ENCODE measurements around the gene TNS3.
"Not testable (repeated sequence)": the region's sequence is repeated elsewhere in the genome, so short reads cannot be mapped to it uniquely, and the experiment has no call there.

TNS3 gene

GRCh38 chr7:47591655-47592572 lies 10.0 kb upstream of the TNS3 start:
- Mint-ChIP-seq H3K27me3 (peaks cover 2% of the 10 kb centered on the region), H3K36me3 (no peaks in the 10 kb centered on the region), H3K9me3 (ENCODE audit: low read depth) (no peaks in the 10 kb centered on the region), H3K4me1 (ENCODE audit: low read depth) (no peaks in the 10 kb centered on the region), H3K4me3 (no peak overlapping the region), H3K27ac (no peak overlapping the region)

GRCh38 chr7:47591089-47591654 lies 9.3 kb upstream of the TNS3 start:
- Mint-ChIP-seq H3K4me3 (no peak overlapping the region), H3K36me3 (no peaks in the 10 kb centered on the region), H3K27ac (no peak overlapping the region), H3K27me3 (peaks cover 2% of the 10 kb centered on the region), H3K9me3 (ENCODE audit: low read depth) (no peaks in the 10 kb centered on the region), H3K4me1 (ENCODE audit: low read depth) (no peaks in the 10 kb centered on the region)

GRCh38 chr7:47590215-47590614 lies 8.3 kb upstream of the TNS3 start:
- not testable (repeated sequence) for H3K4me1 Mint-ChIP-seq (ENCODE audit: low read depth); H3K36me3 Mint-ChIP-seq; H3K9me3 Mint-ChIP-seq (ENCODE audit: low read depth); H3K27ac Mint-ChIP-seq; H3K4me3 Mint-ChIP-seq; H3K27me3 Mint-ChIP-seq

- H3K4me1 Mint-ChIP-seq (ENCODE audit: low read depth): no peaks in the 10 kb centered on the region
- H3K27ac Mint-ChIP-seq: no peak overlapping the region
- H3K9me3 Mint-ChIP-seq (ENCODE audit: low read depth): no peaks in the 10 kb centered on the region
- no peak overlapping the region for H3K4me3 Mint-ChIP-seq
- H3K36me3 Mint-ChIP-seq: no peaks in the 10 kb centered on the region
- peaks cover 5% of the 10 kb centered on the region for H3K27me3 Mint-ChIP-seq
These were observed 6.9 kb upstream of the TNS3 start for GRCh38 chr7:47588704-47589225.

- Mint-ChIP-seq H3K9me3 (ENCODE audit: low read depth) (no peaks in the 10 kb centered on the region), H3K4me1 (ENCODE audit: low read depth) (no peaks in the 10 kb centered on the region), H3K27me3 (peaks cover 10% of the 10 kb centered on the region), H3K27ac (no peak overlapping the region), H3K36me3 (no peaks in the 10 kb centered on the region), H3K4me3 (no peak overlapping the region)
These were observed 6.1 kb upstream of the TNS3 start for GRCh38 chr7:47587976-47588375.

GRCh38 chr7:47587351-47587750 lies 5.4 kb upstream of the TNS3 start:
- Mint-ChIP-seq H3K36me3 (no peaks in the 10 kb centered on the region), H3K27me3 (peaks cover 15% of the 10 kb centered on the region), H3K4me3 (no peak overlapping the region), H3K9me3 (ENCODE audit: low read depth) (no peaks in the 10 kb centered on the region), H3K27ac (no peak overlapping the region), H3K4me1 (ENCODE audit: low read depth) (no peaks in the 10 kb centered on the region)

- Mint-ChIP-seq H3K36me3 (no peaks in the 10 kb centered on the region), H3K4me1 (ENCODE audit: low read depth) (no peaks in the 10 kb centered on the region), H3K9me3 (ENCODE audit: low read depth) (no peaks in the 10 kb centered on the region), H3K27me3 (peaks cover 15% of the 10 kb centered on the region), H3K27ac (no peak overlapping the region), H3K4me3 (no peak overlapping the region)
These were observed 5.0 kb upstream of the TNS3 start for GRCh38 chr7:47586925-47587324.

GRCh38 chr7:47586161-47586670 lies 4.3 kb upstream of the TNS3 start:
- H3K4me3 Mint-ChIP-seq; H3K9me3 Mint-ChIP-seq (ENCODE audit: low read depth); H3K36me3 Mint-ChIP-seq; H3K4me1 Mint-ChIP-seq (ENCODE audit: low read depth); H3K27ac Mint-ChIP-seq: not testable (repeated sequence)
- H3K27me3 Mint-ChIP-seq: peaks cover 15% of the 10 kb centered on the region

- Mint-ChIP-seq H3K27me3 (peaks cover 18% of the 10 kb centered on the region), H3K4me1 (ENCODE audit: low read depth) (no peaks in the 10 kb centered on the region), H3K4me3 (no peak overlapping the region), H3K9me3 (ENCODE audit: low read depth) (no peaks in the 10 kb centered on the region), H3K36me3 (no peaks in the 10 kb centered on the region), H3K27ac (no peak overlapping the region)
These were observed 2.6 kb upstream of the TNS3 start for GRCh38 chr7:47584536-47584895.

GRCh38 chr7:47583739-47584535 lies 2.0 kb upstream of the TNS3 start:
- H3K4me1 Mint-ChIP-seq (ENCODE audit: low read depth): peaks cover under 1% of the 10 kb centered on the region
- no peaks in the 10 kb centered on the region for H3K36me3 Mint-ChIP-seq
- no peak overlapping the region for H3K27ac Mint-ChIP-seq
- H3K4me3 Mint-ChIP-seq: no peak overlapping the region
- peaks cover 18% of the 10 kb centered on the region for H3K27me3 Mint-ChIP-seq
- no peaks in the 10 kb centered on the region for H3K9me3 Mint-ChIP-seq (ENCODE audit: low read depth)

GRCh38 chr7:47582764-47583738 lies 1.1 kb upstream of the TNS3 start:
- Mint-ChIP-seq H3K36me3 (no peaks in the 10 kb centered on the region), H3K4me1 (ENCODE audit: low read depth) (peaks cover 6% of the 10 kb centered on the region), H3K9me3 (ENCODE audit: low read depth) (no peaks in the 10 kb centered on the region), H3K27ac (no peak overlapping the region), H3K4me3 (no peak overlapping the region), H3K27me3 (peaks cover 16% of the 10 kb centered on the region)

GRCh38 chr7:47581438-47581803 lies 490 bp downstream of the TNS3 start:
- no peaks in the 10 kb centered on the region for H3K36me3 Mint-ChIP-seq
- H3K9me3 Mint-ChIP-seq (ENCODE audit: low read depth): no peaks in the 10 kb centered on the region
- H3K27me3 Mint-ChIP-seq: peaks cover 16% of the 10 kb centered on the region
- no peak overlapping the region for H3K4me3 Mint-ChIP-seq
- no peak overlapping the region for H3K27ac Mint-ChIP-seq
- H3K4me1 Mint-ChIP-seq (ENCODE audit: low read depth): peaks cover 6% of the 10 kb centered on the region

- H3K4me3 Mint-ChIP-seq: no peak overlapping the region
These were observed 1.0 kb downstream of the TNS3 start for GRCh38 chr7:47580811-47581331.

GRCh38 chr7:47580175-47580706 lies 1.7 kb downstream of the TNS3 start:
- no peaks in the 10 kb centered on the region for H3K36me3 Mint-ChIP-seq
- H3K9me3 Mint-ChIP-seq (ENCODE audit: low read depth): no peaks in the 10 kb centered on the region
- peaks cover 6% of the 10 kb centered on the region for H3K4me1 Mint-ChIP-seq (ENCODE audit: low read depth)
- H3K27ac Mint-ChIP-seq: no peak overlapping the region
- H3K27me3 Mint-ChIP-seq: peaks cover 15% of the 10 kb centered on the region
- H3K4me3 Mint-ChIP-seq: no peak overlapping the region

More at GRCh38 chr7:47580811-47581331, 1.0 kb downstream of the TNS3 start:
- Mint-ChIP-seq H3K36me3 (no peaks in the 10 kb centered on the region), H3K27me3 (peaks cover 16% of the 10 kb centered on the region), H3K4me1 (ENCODE audit: low read depth) (peaks cover 6% of the 10 kb centered on the region), H3K9me3 (ENCODE audit: low read depth) (no peaks in the 10 kb centered on the region), H3K27ac (no peak overlapping the region)

All from activated naive CD8-positive, alpha-beta T cell (primary cell).